ENCODE measurements around the gene CADM4.
A peak's percentile ranks its signal among the peaks of the same experiment; 100 is the strongest.

The CADM4 gene

DNA sequence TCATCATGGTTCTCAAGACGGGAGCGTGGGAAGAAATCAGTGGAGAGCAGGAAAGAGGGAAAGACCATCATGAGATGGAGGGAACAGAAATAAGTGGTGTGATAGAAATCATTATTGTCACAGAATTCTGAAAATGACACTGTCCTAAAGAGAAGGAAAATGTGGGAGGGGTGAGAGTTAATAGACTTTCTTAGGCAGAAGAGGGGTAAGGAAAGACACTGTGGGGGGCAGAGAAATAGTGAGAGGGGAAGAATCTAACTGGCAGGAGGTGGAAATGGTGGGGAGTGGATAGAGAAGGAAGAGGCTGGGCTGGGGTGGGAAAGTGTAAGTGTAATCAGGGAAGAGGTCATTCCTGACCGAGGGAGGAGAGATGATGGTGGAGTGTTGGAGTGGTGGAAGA, 60.9 kb downstream of the CADM4 start:
- no peak for DNase-seq

DNA sequence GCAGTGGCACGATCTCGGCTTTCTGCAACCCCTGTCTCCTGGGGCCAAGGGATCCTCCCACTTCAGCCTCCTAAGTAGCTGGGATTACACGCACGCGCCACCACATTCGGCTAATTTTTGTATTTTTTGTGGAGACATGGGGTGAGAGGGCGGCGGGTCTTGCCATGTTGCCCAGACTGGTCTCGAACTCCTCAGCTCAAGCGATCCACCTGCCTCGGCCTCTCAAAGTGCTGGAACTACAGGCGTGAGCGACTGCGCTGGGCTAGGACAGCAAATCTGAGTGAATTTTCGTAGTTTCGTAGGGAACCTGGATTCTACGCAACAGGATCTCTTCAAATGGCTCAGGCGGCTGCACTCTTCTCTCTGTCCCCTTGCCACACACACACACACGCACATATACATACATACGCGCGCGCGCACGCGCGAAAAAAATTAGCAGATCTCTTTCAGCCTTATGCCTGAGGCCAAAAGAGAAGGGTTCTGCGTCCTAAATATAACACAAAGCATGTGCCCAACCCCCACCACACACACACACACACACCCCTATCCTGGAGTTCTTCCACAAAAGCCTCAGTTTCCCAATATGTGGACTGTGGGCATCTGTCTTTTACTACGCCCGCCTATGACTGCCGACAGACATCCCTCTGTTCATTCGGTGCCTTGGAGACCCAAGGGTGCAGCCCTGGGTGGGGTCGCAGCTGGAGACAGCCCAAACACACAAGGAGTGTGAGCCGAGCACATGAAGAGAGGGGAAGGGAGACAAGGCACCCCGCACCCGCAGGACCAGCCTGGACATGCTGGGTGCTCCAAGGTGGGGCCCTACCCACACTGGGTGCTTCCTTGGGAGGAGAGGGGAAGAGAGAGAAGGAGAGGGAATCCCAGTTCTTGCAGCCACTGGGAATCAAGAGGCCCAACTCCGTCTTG, 63.4 kb downstream of the CADM4 start:
- no peak for DNase-seq

DNA sequence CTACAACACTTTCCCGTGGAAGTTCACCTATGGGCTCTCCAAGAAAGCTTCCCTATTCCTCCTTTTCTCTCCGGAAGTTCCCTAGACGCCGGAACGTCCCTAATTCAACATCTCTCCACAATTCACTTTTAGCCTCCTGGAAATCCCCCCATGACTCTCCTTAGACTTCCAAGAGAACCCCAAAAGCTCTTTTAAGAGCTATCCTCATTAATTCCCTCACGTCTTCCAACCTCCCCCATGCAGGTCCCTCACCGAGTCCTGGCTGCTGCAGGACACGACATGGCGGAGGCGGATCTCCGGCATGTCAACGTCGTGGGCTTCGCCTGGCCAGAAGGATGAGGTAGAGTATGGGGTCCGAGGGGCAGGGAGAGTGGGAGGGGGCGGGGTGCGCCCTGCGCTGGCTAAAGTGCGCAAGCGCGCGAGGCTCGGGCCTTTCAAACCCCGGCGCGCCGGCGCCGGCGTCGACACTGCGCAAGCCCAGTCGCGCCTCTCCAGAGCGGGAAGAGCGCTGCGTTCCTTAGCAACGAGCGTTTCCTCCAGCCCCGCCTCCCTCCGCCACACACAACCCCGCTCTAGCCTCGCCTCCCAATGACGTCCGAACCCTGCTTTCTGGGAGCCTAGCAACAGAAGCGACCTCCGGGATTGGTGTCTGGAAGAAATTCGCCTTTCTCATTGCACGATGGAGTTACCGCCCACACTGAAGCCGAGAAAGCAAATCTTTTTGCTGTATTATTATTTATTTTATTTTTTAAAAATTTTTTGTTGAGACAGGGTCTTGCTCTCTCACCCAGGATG, 64.3 kb downstream of the CADM4 start, which contains the start of the genes PINLYP and XRCC1:
Gene PINLYP (plus strand): TSS at position 646 of the 795 bp plus-strand sequence. CDS start 1,391 bp downstream, outside the sequence.
Gene XRCC1 (minus strand): TSS at position 372 of the 795 bp plus-strand sequence. CDS start 69 bp downstream, at position 303.
- peak; percentile 94 for DNase-seq

DNA sequence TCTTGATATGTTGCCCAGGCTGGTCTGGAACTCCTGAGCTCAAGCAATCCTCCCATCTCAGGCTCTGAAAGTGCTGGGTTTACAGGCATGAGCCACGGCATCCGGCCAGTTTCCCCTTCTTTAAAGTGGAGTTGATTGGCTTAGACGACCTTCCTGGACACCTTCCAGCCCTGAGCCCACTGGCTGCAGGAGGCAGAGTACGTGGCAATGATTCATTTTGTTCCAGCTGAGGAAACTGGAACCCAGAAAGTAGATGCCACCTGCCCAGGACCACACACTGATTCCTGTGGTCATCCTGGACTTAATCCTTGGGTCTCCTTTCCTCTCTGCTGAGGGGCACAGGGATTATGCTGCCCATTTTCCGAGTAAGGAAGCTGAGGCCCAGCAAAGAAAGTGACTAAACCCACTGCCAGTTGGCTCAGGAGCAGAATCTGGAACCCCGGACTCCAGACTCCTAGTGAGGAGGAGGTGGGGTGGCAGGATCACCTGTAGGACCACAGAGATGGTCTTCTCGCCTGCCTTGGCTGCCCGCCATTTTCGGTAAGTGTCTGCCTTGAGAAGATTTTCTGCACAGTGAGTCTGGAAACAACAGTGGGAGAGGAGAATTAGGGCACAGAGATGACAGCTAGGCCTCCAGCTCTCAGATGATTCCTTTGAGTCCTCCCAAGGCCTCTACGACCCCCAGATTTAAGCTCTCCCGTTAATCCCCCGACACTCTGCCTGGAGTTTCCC, 65.1 kb downstream of the CADM4 start:
- no peak for DNase-seq
